HEK293 (cell line): ENCODE measurements around the gene CANT1.

Experiments used
- BCL11B ChIP-seq: fragments of 450-650 bp; formaldehyde crosslinking; IDR thresholded peaks from 2 replicates; pipeline ENCODE4 v1.5.1; 2016; ENCODE audit warnings: low read depth, missing biosample characterization, missing genetic modification characterization
- GLI4 ChIP-seq: fragments of 450-650 bp; formaldehyde crosslinking; IDR thresholded peaks from 2 replicates; pipeline ENCODE4 v1.5.1; 2016; ENCODE audit warnings: missing biosample characterization, missing genetic modification characterization
- KLF7 ChIP-seq: fragments of 450-650 bp; formaldehyde crosslinking; IDR thresholded peaks from 2 replicates; pipeline ENCODE4 v1.5.1; 2016; ENCODE audit warnings: missing biosample characterization, missing genetic modification characterization, borderline replicate concordance
- SCRT1 ChIP-seq: fragments of 450-650 bp; formaldehyde crosslinking; IDR thresholded peaks from 2 replicates; pipeline ENCODE4 v1.5.1; 2016; ENCODE audit warnings: missing biosample characterization, missing genetic modification characterization, borderline replicate concordance
- SETDB1 ChIP-seq: IDR thresholded peaks from one replicate; pipeline ENCODE4 v1.6.1; 2017; ENCODE audit warnings: mild to moderate bottlenecking, low read length, moderate library complexity, mixed read lengths; ENCODE audit not compliant: insufficient read length
- SP7 ChIP-seq: fragments of 450-650 bp; formaldehyde crosslinking; IDR thresholded peaks from 2 replicates; pipeline ENCODE4 v1.5.1; 2016; ENCODE audit warnings: missing biosample characterization, missing genetic modification characterization
- ZBTB20 ChIP-seq: fragments of 450-650 bp; formaldehyde crosslinking; IDR thresholded peaks from 2 replicates; pipeline ENCODE4 v1.5.1; 2016; ENCODE audit warnings: missing biosample characterization, missing genetic modification characterization
- ZBTB7A ChIP-seq: fragments of 450-650 bp; formaldehyde crosslinking; IDR thresholded peaks from 2 replicates; pipeline ENCODE4 v1.5.1; 2016; ENCODE audit warnings: low read depth, missing biosample characterization, missing genetic modification characterization
- ZEB2 ChIP-seq: fragments of 450-650 bp; formaldehyde crosslinking; IDR thresholded peaks from 2 replicates; pipeline ENCODE4 v1.5.1; 2016; ENCODE audit warnings: missing biosample characterization, missing genetic modification characterization
- ZFP41 ChIP-seq: fragments of 450-650 bp; formaldehyde crosslinking; IDR thresholded peaks from 2 replicates; pipeline ENCODE4 v1.5.1; 2016; ENCODE audit warnings: missing biosample characterization, missing genetic modification characterization, borderline replicate concordance
- ZNF132 ChIP-seq: fragments of 450-650 bp; formaldehyde crosslinking; IDR thresholded peaks from 2 replicates; pipeline ENCODE4 v1.5.1; 2017; ENCODE audit warnings: missing biosample characterization, missing genetic modification characterization, borderline replicate concordance
- ZNF146 ChIP-seq: fragments of 450-650 bp; formaldehyde crosslinking; IDR thresholded peaks from 2 replicates; pipeline ENCODE4 v1.5.1; 2016; ENCODE audit warnings: missing biosample characterization, missing genetic modification characterization
- ZNF155 ChIP-seq: fragments of 450-650 bp; formaldehyde crosslinking; IDR thresholded peaks from 2 replicates; pipeline ENCODE4 v1.5.1; 2016; ENCODE audit warnings: missing biosample characterization, missing genetic modification characterization
- ZNF16 ChIP-seq: fragments of 450-650 bp; formaldehyde crosslinking; IDR thresholded peaks from 2 replicates; pipeline ENCODE4 v1.5.1; 2016; ENCODE audit warnings: low read depth, missing biosample characterization, missing genetic modification characterization
- ZNF19 ChIP-seq: fragments of 450-650 bp; formaldehyde crosslinking; IDR thresholded peaks from 2 replicates; pipeline ENCODE4; 2016; ENCODE audit warnings: missing biosample characterization, missing genetic modification characterization, low read depth
- ZNF202 ChIP-seq: fragments of 450-650 bp; formaldehyde crosslinking; IDR thresholded peaks from 2 replicates; pipeline ENCODE4 v1.5.1; 2016; ENCODE audit warnings: missing biosample characterization, missing genetic modification characterization, borderline replicate concordance
- ZNF23 ChIP-seq: fragments of 450-650 bp; formaldehyde crosslinking; IDR thresholded peaks from 2 replicates; pipeline ENCODE4 v1.5.1; 2016; ENCODE audit warnings: missing biosample characterization, missing genetic modification characterization, borderline replicate concordance
- ZNF394 ChIP-seq: fragments of 450-650 bp; formaldehyde crosslinking; IDR thresholded peaks from 2 replicates; pipeline ENCODE4 v1.5.1; 2016; ENCODE audit warnings: missing biosample characterization, missing genetic modification characterization, mild to moderate bottlenecking, moderate library complexity, borderline replicate concordance
- ZNF514 ChIP-seq: fragments of 450-650 bp; formaldehyde crosslinking; IDR thresholded peaks from 2 replicates; pipeline ENCODE4 v1.5.1; 2016; ENCODE audit warnings: missing biosample characterization, missing genetic modification characterization
- ZNF555 ChIP-seq: fragments of 450-650 bp; formaldehyde crosslinking; conservative IDR thresholded peaks from 2 replicates; pipeline ENCODE4 v1.5.1; 2017; ENCODE audit warnings: missing biosample characterization, mild to moderate bottlenecking, missing genetic modification characterization, inconsistent platforms
- ZNF600 ChIP-seq: fragments of 450-650 bp; formaldehyde crosslinking; IDR thresholded peaks from 2 replicates; pipeline ENCODE4 v1.5.1; 2016; ENCODE audit warnings: missing biosample characterization, missing genetic modification characterization
- ZNF670 ChIP-seq: fragments of 450-650 bp; formaldehyde crosslinking; IDR thresholded peaks from 2 replicates; pipeline ENCODE4 v1.5.1; 2016; ENCODE audit warnings: missing biosample characterization, missing genetic modification characterization, low read depth
- ZNF792 ChIP-seq: fragments of 450-650 bp; formaldehyde crosslinking; IDR thresholded peaks from 2 replicates; pipeline ENCODE4 v1.5.1; 2016; ENCODE audit warnings: missing biosample characterization, missing genetic modification characterization
- TF ChIP-seq, protein P1 (sequence below): fragments of 450-650 bp; formaldehyde crosslinking; IDR thresholded peaks from 2 replicates; pipeline ENCODE4 v1.5.1; 2016; ENCODE audit warnings: missing biosample characterization, missing genetic modification characterization, low read depth
- TF ChIP-seq, protein P2 (sequence below): fragments of 450-650 bp; formaldehyde crosslinking; IDR thresholded peaks from 2 replicates; pipeline ENCODE4 v1.5.1; 2016; ENCODE audit warnings: missing biosample characterization, missing genetic modification characterization
- TF ChIP-seq, protein P3 (sequence below): fragments of 450-650 bp; formaldehyde crosslinking; IDR thresholded peaks from 2 replicates; pipeline ENCODE4 v1.5.1; 2016; ENCODE audit warnings: missing biosample characterization, missing genetic modification characterization
- TF ChIP-seq, protein P4 (sequence below): fragments of 450-650 bp; formaldehyde crosslinking; IDR thresholded peaks from 2 replicates; pipeline ENCODE4 v1.5.1; 2016; ENCODE audit warnings: missing biosample characterization, missing genetic modification characterization
- TF ChIP-seq, protein P5 (sequence below): fragments of 450-650 bp; formaldehyde crosslinking; IDR thresholded peaks from 2 replicates; pipeline ENCODE4 v1.5.1; 2017; ENCODE audit warnings: missing biosample characterization, missing genetic modification characterization

The CANT1 gene

DNA sequence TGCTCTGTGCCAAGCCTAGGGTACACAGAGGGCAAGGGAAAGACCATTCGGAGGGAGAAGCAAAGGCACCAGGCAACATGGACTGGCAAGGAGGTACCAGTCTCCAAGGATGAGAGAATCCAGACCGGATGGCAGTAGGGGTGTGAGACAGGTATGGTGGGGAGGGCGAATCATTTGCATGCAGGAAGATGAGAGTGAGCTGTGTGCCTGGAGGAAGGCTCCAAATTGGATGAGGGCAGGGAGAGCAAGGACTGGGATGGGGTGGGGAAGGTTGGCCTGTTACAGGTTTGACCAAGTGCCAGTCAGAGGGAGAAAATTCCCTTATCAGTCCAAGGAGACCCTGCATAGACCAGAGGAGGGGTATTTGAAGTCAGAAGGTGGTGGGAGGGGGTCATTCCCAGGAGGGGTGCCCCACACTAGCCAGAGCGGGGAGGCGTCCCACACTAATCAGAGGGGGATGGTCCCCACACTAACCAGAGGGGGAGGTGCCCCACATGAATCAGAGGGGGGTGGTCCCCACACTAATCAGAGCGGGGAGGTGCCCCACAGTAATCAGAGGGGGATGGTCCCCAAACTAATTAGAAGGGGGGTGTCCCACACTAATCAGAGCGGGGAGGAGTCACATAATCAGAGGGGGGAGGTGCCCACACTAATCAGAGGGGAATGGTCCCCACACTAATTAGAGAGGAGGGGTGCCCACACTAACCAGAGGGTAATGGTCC lies 737 bp downstream of the CANT1 start (continued):
- TF ChIP-seq ZEB2 (tag by site-specific recombination) (no peak), ZNF514 (tag by site-specific recombination) (no peak), SCRT1 (tag by site-specific recombination) (0 out of 2 replicates have a peak, but pooled peaks have one; percentile 34), SETDB1 (no peak), KLF7 (no peak), GLI4 (no peak), ZNF555 (tag by site-specific recombination) (no peak), ZFP41 (no peak), ZNF16 (tag by site-specific recombination) (no peak), ZNF19 (tag by site-specific recombination) (no peak), ZNF792 (tag by site-specific recombination) (no peak), ZNF394 (tag by site-specific recombination) (no peak), ZBTB7A (tag by site-specific recombination) (no peak), ZNF670 (tag by site-specific recombination) (no peak), ZNF23 (tag by site-specific recombination) (no peak), ZNF132 (tag by site-specific recombination) (no peak), BCL11B (no peak), ZNF600 (peak; percentile 40; the same call in 1 of the 2 replicates), ZNF202 (tag by site-specific recombination) (no peak), ZBTB20 (no peak), ZNF146 (tag by site-specific recombination) (no peak), ZNF155 (no peak), SP7 (tag by site-specific recombination) (peak; percentile 42; the same call in 1 of the 2 replicates)
- TF ChIP-seq, protein P1, sequence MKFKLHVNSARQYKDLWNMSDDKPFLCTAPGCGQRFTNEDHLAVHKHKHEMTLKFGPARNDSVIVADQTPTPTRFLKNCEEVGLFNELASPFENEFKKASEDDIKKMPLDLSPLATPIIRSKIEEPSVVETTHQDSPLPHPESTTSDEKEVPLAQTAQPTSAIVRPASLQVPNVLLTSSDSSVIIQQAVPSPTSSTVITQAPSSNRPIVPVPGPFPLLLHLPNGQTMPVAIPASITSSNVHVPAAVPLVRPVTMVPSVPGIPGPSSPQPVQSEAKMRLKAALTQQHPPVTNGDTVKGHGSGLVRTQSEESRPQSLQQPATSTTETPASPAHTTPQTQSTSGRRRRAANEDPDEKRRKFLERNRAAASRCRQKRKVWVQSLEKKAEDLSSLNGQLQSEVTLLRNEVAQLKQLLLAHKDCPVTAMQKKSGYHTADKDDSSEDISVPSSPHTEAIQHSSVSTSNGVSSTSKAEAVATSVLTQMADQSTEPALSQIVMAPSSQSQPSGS: no peak
- TF ChIP-seq, protein P2, sequence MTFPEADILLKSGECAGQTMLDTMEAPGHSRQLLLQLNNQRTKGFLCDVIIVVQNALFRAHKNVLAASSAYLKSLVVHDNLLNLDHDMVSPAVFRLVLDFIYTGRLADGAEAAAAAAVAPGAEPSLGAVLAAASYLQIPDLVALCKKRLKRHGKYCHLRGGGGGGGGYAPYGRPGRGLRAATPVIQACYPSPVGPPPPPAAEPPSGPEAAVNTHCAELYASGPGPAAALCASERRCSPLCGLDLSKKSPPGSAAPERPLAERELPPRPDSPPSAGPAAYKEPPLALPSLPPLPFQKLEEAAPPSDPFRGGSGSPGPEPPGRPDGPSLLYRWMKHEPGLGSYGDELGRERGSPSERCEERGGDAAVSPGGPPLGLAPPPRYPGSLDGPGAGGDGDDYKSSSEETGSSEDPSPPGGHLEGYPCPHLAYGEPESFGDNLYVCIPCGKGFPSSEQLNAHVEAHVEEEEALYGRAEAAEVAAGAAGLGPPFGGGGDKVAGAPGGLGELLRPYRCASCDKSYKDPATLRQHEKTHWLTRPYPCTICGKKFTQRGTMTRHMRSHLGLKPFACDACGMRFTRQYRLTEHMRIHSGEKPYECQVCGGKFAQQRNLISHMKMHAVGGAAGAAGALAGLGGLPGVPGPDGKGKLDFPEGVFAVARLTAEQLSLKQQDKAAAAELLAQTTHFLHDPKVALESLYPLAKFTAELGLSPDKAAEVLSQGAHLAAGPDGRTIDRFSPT (tag by site-specific recombination): no peak
- TF ChIP-seq, protein P3, sequence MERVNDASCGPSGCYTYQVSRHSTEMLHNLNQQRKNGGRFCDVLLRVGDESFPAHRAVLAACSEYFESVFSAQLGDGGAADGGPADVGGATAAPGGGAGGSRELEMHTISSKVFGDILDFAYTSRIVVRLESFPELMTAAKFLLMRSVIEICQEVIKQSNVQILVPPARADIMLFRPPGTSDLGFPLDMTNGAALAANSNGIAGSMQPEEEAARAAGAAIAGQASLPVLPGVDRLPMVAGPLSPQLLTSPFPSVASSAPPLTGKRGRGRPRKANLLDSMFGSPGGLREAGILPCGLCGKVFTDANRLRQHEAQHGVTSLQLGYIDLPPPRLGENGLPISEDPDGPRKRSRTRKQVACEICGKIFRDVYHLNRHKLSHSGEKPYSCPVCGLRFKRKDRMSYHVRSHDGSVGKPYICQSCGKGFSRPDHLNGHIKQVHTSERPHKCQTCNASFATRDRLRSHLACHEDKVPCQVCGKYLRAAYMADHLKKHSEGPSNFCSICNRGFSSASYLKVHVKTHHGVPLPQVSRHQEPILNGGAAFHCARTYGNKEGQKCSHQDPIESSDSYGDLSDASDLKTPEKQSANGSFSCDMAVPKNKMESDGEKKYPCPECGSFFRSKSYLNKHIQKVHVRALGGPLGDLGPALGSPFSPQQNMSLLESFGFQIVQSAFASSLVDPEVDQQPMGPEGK: peak; percentile 51; the same call in 1 of the 2 replicates
- TF ChIP-seq, protein P4, sequence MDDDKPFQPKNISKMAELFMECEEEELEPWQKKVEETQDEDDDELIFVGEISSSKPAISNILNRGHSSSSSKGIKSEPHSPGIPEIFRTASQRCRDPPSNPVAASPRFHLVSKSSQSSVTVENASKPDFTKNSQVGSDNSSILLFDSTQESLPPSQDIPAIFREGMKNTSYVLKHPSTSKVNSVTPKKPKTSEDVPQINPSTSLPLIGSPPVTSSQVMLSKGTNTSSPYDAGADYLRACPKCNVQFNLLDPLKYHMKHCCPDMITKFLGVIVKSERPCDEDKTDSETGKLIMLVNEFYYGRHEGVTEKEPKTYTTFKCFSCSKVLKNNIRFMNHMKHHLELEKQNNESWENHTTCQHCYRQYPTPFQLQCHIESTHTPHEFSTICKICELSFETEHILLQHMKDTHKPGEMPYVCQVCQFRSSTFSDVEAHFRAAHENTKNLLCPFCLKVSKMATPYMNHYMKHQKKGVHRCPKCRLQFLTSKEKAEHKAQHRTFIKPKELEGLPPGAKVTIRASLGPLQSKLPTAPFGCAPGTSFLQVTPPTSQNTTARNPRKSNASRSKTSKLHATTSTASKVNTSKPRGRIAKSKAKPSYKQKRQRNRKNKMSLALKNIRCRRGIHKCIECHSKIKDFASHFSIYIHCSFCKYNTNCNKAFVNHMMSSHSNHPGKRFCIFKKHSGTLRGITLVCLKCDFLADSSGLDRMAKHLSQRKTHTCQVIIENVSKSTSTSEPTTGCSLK (tag by site-specific recombination): no peak
- TF ChIP-seq, protein P5, sequence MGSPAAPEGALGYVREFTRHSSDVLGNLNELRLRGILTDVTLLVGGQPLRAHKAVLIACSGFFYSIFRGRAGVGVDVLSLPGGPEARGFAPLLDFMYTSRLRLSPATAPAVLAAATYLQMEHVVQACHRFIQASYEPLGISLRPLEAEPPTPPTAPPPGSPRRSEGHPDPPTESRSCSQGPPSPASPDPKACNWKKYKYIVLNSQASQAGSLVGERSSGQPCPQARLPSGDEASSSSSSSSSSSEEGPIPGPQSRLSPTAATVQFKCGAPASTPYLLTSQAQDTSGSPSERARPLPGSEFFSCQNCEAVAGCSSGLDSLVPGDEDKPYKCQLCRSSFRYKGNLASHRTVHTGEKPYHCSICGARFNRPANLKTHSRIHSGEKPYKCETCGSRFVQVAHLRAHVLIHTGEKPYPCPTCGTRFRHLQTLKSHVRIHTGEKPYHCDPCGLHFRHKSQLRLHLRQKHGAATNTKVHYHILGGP (tag by site-specific recombination): no peak
